Caco-2 (cell line): ENCODE data around the gene SOCS2. TPM values are rescaled to one million over a fixed set of nuclear protein-coding genes. Genes with fewer than 3 reads are reported as not detected.
A peak's percentile ranks its signal among the peaks of the same experiment; 100 is the strongest.

Experiments
- BruUV-seq: library from RNA; stranded (reverse); fragments of 400-500 nt; replicated peaks from 2 replicates; lab custom pipeline; 2021; lab: Mats Ljungman, UMichigan
- CTCF ChIA-PET: fragments of 300-600 bp; sonication (Branson Sonifier 250); formaldehyde crosslinking; loops from one replicate; lab custom pipeline; 2022; ENCODE audit warnings: antibody characterized with exemption; lab: Charles Lee
- POLR2A ChIA-PET: fragments of 300-600 bp; sonication (Branson Sonifier 250); formaldehyde crosslinking; loops from one replicate; lab custom pipeline; 2022; ENCODE audit warnings: antibody characterized with exemption; lab: Charles Lee
- DNase-seq, 2 experiments: peaks; one replicate each; pipeline versions ENCODE4 v3.0.0 to v3.0.0-alpha.2; 2020 to 2022
- H3K27me3 ChIP-seq: replicated peaks from 2 replicates; pipeline ENCODE4 v1.6.0; 2011; ENCODE audit warnings: low read length; ENCODE audit not compliant: control insufficient read depth, insufficient read depth
- H3K36me3 ChIP-seq: 2 replicates; pipeline ENCODE4 v1.5.1; 2011; ENCODE audit warnings: low read length; ENCODE audit not compliant: control insufficient read depth, insufficient read depth
- H3K4me1 ChIP-seq: fragments of 250-450 bp; sonication (Bioruptor Pico); 2 replicates; pipeline ENCODE4 v1.5.1; 2020; ENCODE audit warnings: mild to moderate bottlenecking
- H3K4me3 ChIP-seq: 2 replicates; pipeline ENCODE4 v1.5.1; 2011; ENCODE audit warnings: low read depth, mild to moderate bottlenecking, control low read depth, low read length
- H3K9me3 ChIP-seq: fragments of 250-450 bp; sonication (Bioruptor Pico); 2 replicates; pipeline ENCODE4 v1.5.1; 2020; ENCODE audit warnings: mild to moderate bottlenecking, moderate library complexity
- H3K27ac Mint-ChIP-seq: one replicate; pipeline ENCODE4 v1.8.0; 2022; ENCODE audit warnings: mixed read lengths; ENCODE audit not compliant: unreplicated experiment
- H3K27me3 Mint-ChIP-seq: one replicate; pipeline ENCODE4 v1.8.0; 2022; ENCODE audit warnings: mixed read lengths; ENCODE audit not compliant: insufficient read depth, unreplicated experiment
- H3K36me3 Mint-ChIP-seq: one replicate; pipeline ENCODE4 v1.8.0; 2022; ENCODE audit warnings: mild to moderate bottlenecking, mixed read lengths; ENCODE audit not compliant: insufficient read depth, unreplicated experiment
- H3K4me1 Mint-ChIP-seq: one replicate; pipeline ENCODE4 v1.8.0; 2022; ENCODE audit warnings: low read depth, mixed read lengths; ENCODE audit not compliant: unreplicated experiment
- H3K4me3 Mint-ChIP-seq: one replicate; pipeline ENCODE4 v1.8.0; 2022; ENCODE audit warnings: mild to moderate bottlenecking, moderate library complexity, mixed read lengths; ENCODE audit not compliant: unreplicated experiment
- H3K9me3 Mint-ChIP-seq: one replicate; pipeline ENCODE4 v1.8.0; 2022; ENCODE audit warnings: mixed read lengths; ENCODE audit not compliant: unreplicated experiment
- intact Hi-C: fragments of 100-400 bp; cut with micrococcal nuclease; formaldehyde crosslinking; loops from one replicate; pipeline ENCODE4 v1.10.0; 2022; ENCODE audit not compliant: unreplicated experiment
- total RNA-seq: library from RNA; stranded (reverse); gene quantifications from 2 replicates; pipeline ENCODE4 v1.2.3, GENCODE V29; 2022
- TF ChIP-seq, protein P1 (sequence below), 2 experiments: fragments of 200-600 bp in 1 of 2; IDR thresholded peaks; 1 replicate in 1 of 2; 2 replicates in 1 of 2; pipeline versions ENCODE4 v1.5.1 to v1.8.0; 2011 to 2022; ENCODE audit warnings: antibody characterized with exemption in 1 of 2, control low read depth in 1 of 2, inconsistent platforms in 1 of 2, low read depth in 1 of 2, low read length in 1 of 2, mild to moderate bottlenecking in 1 of 2, moderate library complexity in 1 of 2; ENCODE audit not compliant: insufficient read depth in 1 of 2, severe bottlenecking in 1 of 2, unreplicated experiment in 1 of 2

SOCS2 gene
- total RNA-seq, 1 experiment from 2014 or later: 95.4 TPM

DNA sequence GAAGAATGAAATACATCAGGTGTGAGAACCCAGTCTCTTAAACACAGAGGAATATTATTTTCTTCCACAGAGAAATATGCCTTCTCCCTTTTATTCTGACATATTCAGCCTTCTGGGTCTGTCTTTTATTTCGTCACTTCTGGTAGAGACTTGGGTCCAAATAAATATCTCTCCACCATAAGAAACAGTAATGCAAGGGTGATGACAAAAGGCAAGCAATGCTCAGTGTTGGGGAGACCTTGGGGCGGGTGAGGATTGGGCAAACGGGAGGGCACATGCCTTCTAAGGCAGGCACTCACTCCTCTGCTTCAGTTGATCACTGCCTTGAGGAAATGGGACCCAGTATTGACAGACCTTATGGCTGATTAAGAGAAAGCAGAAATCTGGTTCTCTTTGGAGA, 6.7 kb upstream of the SOCS2 start:
- POLR2A ChIA-PET: no interaction called here
- Histone ChIP-seq H3K36me3 (no peaks in the 10 kb centered on the region), H3K4me3 (no peak overlapping the region), H3K9me3 (peaks cover 3% of the 10 kb centered on the region; the same call in 1 of the 2 replicates), H3K4me1 (peaks cover 33% of the 10 kb centered on the region), H3K27me3 (no peaks in the 10 kb centered on the region)
- Mint-ChIP-seq H3K4me1 (peaks cover 33% of the 10 kb centered on the region), H3K36me3 (peaks cover 38% of the 10 kb centered on the region), H3K4me3 (no peak overlapping the region), H3K27ac (no peak overlapping the region), H3K27me3 (no peaks in the 10 kb centered on the region), H3K9me3 (no peaks in the 10 kb centered on the region)
- TF ChIP-seq, protein P1, sequence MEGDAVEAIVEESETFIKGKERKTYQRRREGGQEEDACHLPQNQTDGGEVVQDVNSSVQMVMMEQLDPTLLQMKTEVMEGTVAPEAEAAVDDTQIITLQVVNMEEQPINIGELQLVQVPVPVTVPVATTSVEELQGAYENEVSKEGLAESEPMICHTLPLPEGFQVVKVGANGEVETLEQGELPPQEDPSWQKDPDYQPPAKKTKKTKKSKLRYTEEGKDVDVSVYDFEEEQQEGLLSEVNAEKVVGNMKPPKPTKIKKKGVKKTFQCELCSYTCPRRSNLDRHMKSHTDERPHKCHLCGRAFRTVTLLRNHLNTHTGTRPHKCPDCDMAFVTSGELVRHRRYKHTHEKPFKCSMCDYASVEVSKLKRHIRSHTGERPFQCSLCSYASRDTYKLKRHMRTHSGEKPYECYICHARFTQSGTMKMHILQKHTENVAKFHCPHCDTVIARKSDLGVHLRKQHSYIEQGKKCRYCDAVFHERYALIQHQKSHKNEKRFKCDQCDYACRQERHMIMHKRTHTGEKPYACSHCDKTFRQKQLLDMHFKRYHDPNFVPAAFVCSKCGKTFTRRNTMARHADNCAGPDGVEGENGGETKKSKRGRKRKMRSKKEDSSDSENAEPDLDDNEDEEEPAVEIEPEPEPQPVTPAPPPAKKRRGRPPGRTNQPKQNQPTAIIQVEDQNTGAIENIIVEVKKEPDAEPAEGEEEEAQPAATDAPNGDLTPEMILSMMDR (IDR thresholded peaks at IDR 0.05; ENCODE audit: insufficient read depth in 1 of 2, low read depth in 1 of 2, low read length in 1 of 2, severe bottlenecking in 1 of 2, unreplicated experiment in 1 of 2): no peak
- DNase-seq: no peak
- BruUV-seq: no TSS peak
- intact Hi-C loops: loop anchor here (2.0 kb wide), 3 partner anchors 17 to 579 kb away; no protein-coding TSS in a partner anchor
- CTCF ChIA-PET: no interaction called here

DNA sequence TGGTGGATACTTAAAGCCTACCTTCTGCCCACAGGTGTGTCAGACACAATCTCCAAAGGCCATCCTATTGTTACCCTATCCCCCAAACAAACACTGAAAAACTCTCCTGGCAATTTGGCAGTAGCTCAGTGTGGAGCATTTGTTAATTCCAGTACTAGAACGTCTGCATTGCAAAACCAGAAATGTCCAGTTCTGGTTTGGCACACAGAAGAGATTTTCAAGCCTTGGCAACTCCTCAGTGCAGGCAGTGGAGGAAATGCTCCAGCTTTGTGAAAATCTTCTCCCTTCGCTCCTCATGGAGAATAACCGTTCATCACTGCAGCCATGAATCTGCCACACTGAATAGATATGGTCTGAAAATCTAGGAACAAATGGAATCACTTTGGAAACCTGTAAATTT, 5.3 kb upstream of the SOCS2 start:
- POLR2A ChIA-PET: no interaction called here

DNA sequence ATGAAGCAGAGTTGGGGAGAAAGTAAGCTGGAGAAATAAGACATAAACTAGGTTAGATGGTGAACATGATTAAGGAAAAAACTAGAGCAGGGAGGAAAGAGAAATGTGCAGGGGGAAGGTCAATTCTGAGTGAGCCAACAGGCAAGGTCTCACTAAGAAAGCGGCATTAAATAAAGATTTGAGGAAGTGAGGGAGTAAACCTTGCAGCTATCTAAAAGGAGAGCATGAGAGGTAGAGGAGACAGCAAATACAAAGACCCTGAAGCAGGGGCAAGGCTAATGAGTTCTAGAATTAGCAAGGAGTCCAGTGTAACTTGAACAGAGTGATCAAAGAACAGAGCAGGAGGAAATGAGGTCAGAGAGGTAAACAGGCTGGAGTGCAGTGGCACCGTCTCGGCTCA, 4.4 kb upstream of the SOCS2 start:
- no peaks in the 10 kb centered on the region for H3K9me3 Mint-ChIP-seq
- Histone ChIP-seq H3K27me3 (no peaks in the 10 kb centered on the region), H3K9me3 (no peaks in the 10 kb centered on the region), H3K36me3 (no peaks in the 10 kb centered on the region), H3K4me3 (no peak overlapping the region), H3K4me1 (peaks cover 29% of the 10 kb centered on the region)
- peaks cover 33% of the 10 kb centered on the region for H3K4me1 Mint-ChIP-seq
- POLR2A ChIA-PET: no interaction called here
- H3K27ac Mint-ChIP-seq: no peak overlapping the region
- H3K27me3 Mint-ChIP-seq: no peaks in the 10 kb centered on the region
- no peak for DNase-seq
- intact Hi-C loops: loop anchor here (2.0 kb wide), 1 partner anchor 411 kb away; no protein-coding TSS in a partner anchor
- CTCF ChIA-PET: interaction anchor here (0.5 kb wide), 1 partner anchor 92 kb away, joined by 3 read pairs; no protein-coding TSS in a partner anchor
- peaks cover 53% of the 10 kb centered on the region for H3K36me3 Mint-ChIP-seq
- TF ChIP-seq, protein P1 (IDR thresholded peaks at IDR 0.05; ENCODE audit: insufficient read depth in 1 of 2, low read depth in 1 of 2, low read length in 1 of 2, severe bottlenecking in 1 of 2, unreplicated experiment in 1 of 2): no peak
- H3K4me3 Mint-ChIP-seq: peak overlapping the region; percentile 8
- no TSS peak for BruUV-seq

More for the DNA sequence above, 5.3 kb upstream of the SOCS2 start:
- intact Hi-C loops: no loop called here
- Mint-ChIP-seq H3K9me3 (no peaks in the 10 kb centered on the region), H3K27me3 (no peaks in the 10 kb centered on the region), H3K4me1 (peaks cover 33% of the 10 kb centered on the region), H3K27ac (no peak overlapping the region), H3K4me3 (no peak overlapping the region), H3K36me3 (peaks cover 44% of the 10 kb centered on the region)
- BruUV-seq: no TSS peak
- DNase-seq: no peak
- Histone ChIP-seq H3K27me3 (no peaks in the 10 kb centered on the region), H3K36me3 (no peaks in the 10 kb centered on the region), H3K9me3 (no peaks in the 10 kb centered on the region), H3K4me3 (no peak overlapping the region), H3K4me1 (peaks cover 33% of the 10 kb centered on the region)
- TF ChIP-seq, protein P1 (IDR thresholded peaks at IDR 0.05; ENCODE audit: insufficient read depth in 1 of 2, low read depth in 1 of 2, low read length in 1 of 2, severe bottlenecking in 1 of 2, unreplicated experiment in 1 of 2): no peak
- CTCF ChIA-PET: interaction anchor here (0.5 kb wide), 1 partner anchor 62 kb away, joined by 3 read pairs; no protein-coding TSS in a partner anchor
